ENCODE results near the gene UPF3A.
A peak's percentile ranks its signal among the peaks of the same experiment; 100 is the strongest.
"Not testable (repeated sequence)": the region's sequence is repeated elsewhere in the genome, so short reads cannot be mapped to it uniquely, and the experiment has no call there.

The UPF3A gene

GRCh38 chr13:114339857-114340534 is 58.6 kb downstream of the UPF3A start:
- DNase-seq = peak; percentile 69

GRCh38 chr13:114341003-114341777 is 59.8 kb downstream of the UPF3A start:
- DNase-seq = no peak

DNA sequence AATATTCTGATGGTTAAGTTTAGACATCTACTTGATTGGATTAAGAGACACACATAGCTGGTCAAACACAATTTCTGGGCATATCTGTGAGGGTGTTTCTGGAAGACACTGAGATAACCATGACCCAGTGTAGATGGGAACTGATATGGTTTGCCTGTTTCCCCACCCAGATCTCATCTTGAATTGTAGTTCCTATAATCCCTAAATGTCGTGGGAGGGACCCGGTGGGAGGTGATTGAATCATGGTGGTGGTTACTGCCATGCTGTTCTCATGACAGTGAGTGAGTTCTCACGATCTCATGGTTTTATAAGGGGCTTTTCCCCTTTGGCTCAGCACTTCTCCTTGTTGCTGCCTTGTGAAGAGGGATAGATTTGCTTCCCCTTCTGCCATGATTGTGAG is 65.9 kb downstream of the UPF3A start:
- DNase-seq = not testable (repeated sequence)

- DNase-seq = peak; percentile 37
Observed at GRCh38 chr13:114352763-114353162, 71.4 kb downstream of the UPF3A start.

- DNase-seq = not testable (repeated sequence)
Observed at GRCh38 chr13:114353382-114353781, 72.0 kb downstream of the UPF3A start.
